ENCODE data around the gene CCL13. TPM values are rescaled to one million over a fixed set of nuclear protein-coding genes. Genes with fewer than 3 reads are reported as not detected.

The CCL13 gene
- total RNA-seq, 1 donor from 2014 or later: not detected

- Mint-ChIP-seq H3K4me1 (peaks cover 5% of the 10 kb centered on the region), H3K36me3 (ENCODE audit: low read depth) (no peaks in the 10 kb centered on the region), H3K27ac (no peak overlapping the region), H3K4me3 (no peak overlapping the region), H3K9me3 (no peaks in the 10 kb centered on the region), H3K27me3 (peaks cover 13% of the 10 kb centered on the region)
- intact Hi-C loops (cut with micrococcal nuclease): loop anchor here (1.0 to 5.0 kb wide), 4 partner anchors 160 to 583 kb away; no protein-coding TSS in a partner anchor
- ATAC-seq (ENCODE audit: low read depth) (no peak), DNase-seq (no peak)
- no peak for TF ChIP-seq CTCF (IDR thresholded peaks at IDR 0.05)
- CTCF ChIA-PET: interaction anchor here (0.6 to 4.8 kb wide), 24 partner anchors 8 to 729 kb away, joined by 3 to 173 read pairs (median 5); no protein-coding TSS in a partner anchor
- POLR2A ChIA-PET: interaction anchor here (0.7 kb wide), 1 partner anchor 160 kb away, joined by 3 read pairs; no protein-coding TSS in a partner anchor
Observed at GRCh38 chr17:34360601-34361270, 4.5 kb downstream of the CCL13 start.

GRCh38 chr17:34361478-34362061 lies 5.3 kb downstream of the CCL13 start:
- ATAC-seq (ENCODE audit: low read depth): peak; percentile 96
- intact Hi-C loops (cut with micrococcal nuclease): loop anchor here (1.0 to 5.0 kb wide), 4 partner anchors 161 to 584 kb away; no protein-coding TSS in a partner anchor
- Mint-ChIP-seq H3K4me3 (no peak overlapping the region), H3K4me1 (peaks cover 5% of the 10 kb centered on the region), H3K9me3 (no peaks in the 10 kb centered on the region), H3K36me3 (ENCODE audit: low read depth) (no peaks in the 10 kb centered on the region), H3K27me3 (peaks cover 13% of the 10 kb centered on the region), H3K27ac (no peak overlapping the region)
- ChIA-PET CTCF (interaction anchor here (0.6 to 4.8 kb wide), 23 partner anchors 8 to 728 kb away, joined by 3 to 173 read pairs (median 5); no protein-coding TSS in a partner anchor), POLR2A (interaction anchor here (0.7 to 0.8 kb wide), 2 partner anchors 161 to 189 kb away, joined by 3 read pairs; no protein-coding TSS in a partner anchor)
- DNase-seq: peak; percentile 59
- peak; percentile 93 for TF ChIP-seq CTCF (IDR thresholded peaks at IDR 0.05)

GRCh38 chr17:34363183-34363661 lies 6.9 kb downstream of the CCL13 start, which contains the start of gene CCL1:
Gene CCL1 (minus strand): TSS chr17:34363233. CDS start chr17:34363161, 72 bp downstream.
- no peaks in the 10 kb centered on the region for H3K36me3 Mint-ChIP-seq (ENCODE audit: low read depth)
- no peak within 1 kb of the TSS for H3K27ac Mint-ChIP-seq
- no peak within 1 kb of the TSS for H3K4me3 Mint-ChIP-seq
- intact Hi-C loops (cut with micrococcal nuclease): loop anchor here (5.0 kb wide), 2 partner anchors 436 to 586 kb away; no protein-coding TSS in a partner anchor
- ATAC-seq (ENCODE audit: low read depth) (no peak), DNase-seq (no peak)
- ChIA-PET CTCF (interaction anchor here (1.0 to 4.8 kb wide), 5 partner anchors 8 to 192 kb away, joined by 4 to 173 read pairs (median 10); no protein-coding TSS in a partner anchor), POLR2A (no interaction called here)
- H3K4me1 Mint-ChIP-seq: peaks cover 5% of the 10 kb centered on the region
- H3K9me3 Mint-ChIP-seq: no peaks in the 10 kb centered on the region
- TF ChIP-seq CTCF (IDR thresholded peaks at IDR 0.05): no peak
- H3K27me3 Mint-ChIP-seq: peaks cover 20% of the 10 kb centered on the region

- intact Hi-C loops (cut with micrococcal nuclease): loop anchor here (5.0 kb wide), 2 partner anchors 437 to 587 kb away; no protein-coding TSS in a partner anchor
- POLR2A ChIA-PET: no interaction called here
- CTCF ChIA-PET: interaction anchor here (1.1 to 1.2 kb wide), 2 partner anchors 164 to 167 kb away, joined by 3 to 5 read pairs; no protein-coding TSS in a partner anchor
- Mint-ChIP-seq H3K9me3 (no peaks in the 10 kb centered on the region), H3K4me1 (peaks cover 5% of the 10 kb centered on the region), H3K27ac (no peak overlapping the region), H3K36me3 (ENCODE audit: low read depth) (no peaks in the 10 kb centered on the region), H3K4me3 (no peak overlapping the region), H3K27me3 (peaks cover 20% of the 10 kb centered on the region)
- ATAC-seq (ENCODE audit: low read depth) (no peak), DNase-seq (no peak)
- TF ChIP-seq CTCF (IDR thresholded peaks at IDR 0.05): no peak
Observed at GRCh38 chr17:34364751-34365150, 8.5 kb downstream of the CCL13 start.
